SW480 (cell line): ENCODE results near the gene B4GALT7.

Experiments used
- DNase-seq: peaks from one replicate; pipeline ENCODE4 v3.0.0-alpha.2; 2016; ENCODE audit warnings: low spot score

The B4GALT7 gene

DNA sequence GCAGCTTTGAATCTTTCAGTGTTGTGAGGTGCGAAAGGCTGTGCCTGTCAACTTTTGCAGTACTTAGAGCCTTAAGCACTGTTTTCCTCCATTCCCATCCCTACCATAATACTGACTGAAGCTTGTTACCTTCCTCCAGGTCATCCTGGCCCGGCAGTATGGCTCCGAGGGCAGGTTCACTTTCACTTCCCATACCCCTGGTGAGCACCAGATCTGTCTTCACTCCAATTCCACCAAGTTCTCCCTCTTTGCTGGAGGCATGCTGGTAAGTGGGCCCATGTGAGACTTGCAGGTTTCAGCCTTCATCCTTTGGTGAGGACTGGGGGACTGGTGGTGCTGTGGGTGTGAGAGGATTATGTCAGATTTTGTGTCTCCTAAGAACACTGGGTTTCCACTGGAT is 6.4 kb upstream of the B4GALT7 start:
- DNase-seq, result no peak

DNA sequence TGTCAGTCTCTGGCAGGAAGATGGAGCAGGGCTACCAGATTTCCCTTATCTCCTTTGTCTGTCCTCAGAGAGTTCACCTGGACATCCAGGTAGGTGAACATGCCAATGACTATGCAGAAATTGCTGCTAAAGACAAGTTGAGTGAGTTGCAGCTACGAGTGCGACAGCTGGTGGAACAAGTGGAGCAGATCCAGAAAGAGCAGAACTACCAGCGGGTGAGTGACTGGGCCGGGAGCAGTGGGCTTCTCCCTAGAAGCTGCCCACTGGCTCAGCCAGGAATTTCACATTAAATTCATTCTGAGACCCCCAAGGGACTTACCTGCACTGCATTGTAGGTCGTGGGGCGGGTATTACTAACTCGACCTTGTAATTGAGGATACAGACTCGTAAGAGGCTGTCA is 5.9 kb upstream of the B4GALT7 start:
- DNase-seq, result no peak

DNA sequence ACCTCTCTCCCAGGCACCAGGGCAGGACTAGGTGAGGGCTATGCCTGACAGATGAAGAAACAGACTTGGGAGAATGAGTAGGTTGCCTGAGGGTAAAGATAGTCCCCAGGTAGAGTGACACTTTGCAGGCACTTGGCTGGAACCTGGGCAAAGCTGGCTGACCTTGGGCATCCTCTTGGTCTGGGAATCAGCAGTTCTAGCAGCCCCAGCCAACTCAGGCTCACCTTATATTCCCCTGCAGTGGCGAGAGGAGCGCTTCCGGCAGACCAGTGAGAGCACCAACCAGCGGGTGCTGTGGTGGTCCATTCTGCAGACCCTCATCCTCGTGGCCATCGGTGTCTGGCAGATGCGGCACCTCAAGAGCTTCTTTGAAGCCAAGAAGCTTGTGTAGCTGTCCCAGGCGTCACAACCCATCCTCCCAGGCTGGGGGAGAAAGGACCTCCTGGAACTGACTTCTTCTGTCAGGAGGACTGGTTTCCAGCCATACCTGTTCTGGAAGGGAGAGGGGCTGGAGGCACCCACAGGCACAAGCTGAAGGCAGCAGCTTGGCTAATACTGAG is 4.8 kb upstream of the B4GALT7 start:
- DNase-seq, result no peak

DNA sequence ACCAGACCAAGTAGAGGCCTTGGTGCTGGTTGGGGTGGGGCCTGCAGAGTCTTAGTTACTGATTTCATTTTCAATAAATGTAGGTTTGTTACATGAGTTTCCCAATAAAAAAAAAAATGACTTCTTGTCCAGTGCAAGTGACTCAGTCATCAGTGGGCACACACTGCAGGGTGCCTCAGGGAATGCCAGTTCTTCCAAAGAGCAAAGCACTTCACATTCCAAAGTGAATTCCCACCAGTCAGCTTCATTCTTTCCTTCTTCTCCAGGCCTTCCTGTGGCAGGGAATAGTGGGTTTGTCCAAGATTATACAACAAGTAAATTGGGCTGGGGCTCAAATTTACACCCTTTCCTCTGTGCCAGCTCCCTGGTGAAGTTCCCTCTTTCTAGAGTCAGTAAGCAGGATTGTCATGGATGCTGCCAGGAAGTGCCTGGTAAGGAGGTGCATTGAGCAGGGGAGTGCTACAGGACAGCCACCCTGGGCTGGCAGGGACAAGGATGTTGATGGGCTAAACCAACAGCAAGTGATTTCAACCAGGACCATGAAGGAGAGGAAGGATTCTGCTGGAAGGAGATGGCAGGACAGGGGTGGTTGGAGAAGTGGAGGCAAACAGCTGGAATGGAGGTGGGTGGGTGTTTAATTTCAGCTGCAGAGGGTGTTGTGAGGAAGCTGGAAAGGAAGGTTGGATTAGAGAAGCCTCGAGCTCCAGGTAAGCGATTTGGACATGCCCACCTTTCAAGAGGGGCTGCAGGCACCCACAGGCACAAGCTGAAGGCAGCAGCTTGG is 3.7 kb upstream of the B4GALT7 start:
- no peak for DNase-seq

DNA sequence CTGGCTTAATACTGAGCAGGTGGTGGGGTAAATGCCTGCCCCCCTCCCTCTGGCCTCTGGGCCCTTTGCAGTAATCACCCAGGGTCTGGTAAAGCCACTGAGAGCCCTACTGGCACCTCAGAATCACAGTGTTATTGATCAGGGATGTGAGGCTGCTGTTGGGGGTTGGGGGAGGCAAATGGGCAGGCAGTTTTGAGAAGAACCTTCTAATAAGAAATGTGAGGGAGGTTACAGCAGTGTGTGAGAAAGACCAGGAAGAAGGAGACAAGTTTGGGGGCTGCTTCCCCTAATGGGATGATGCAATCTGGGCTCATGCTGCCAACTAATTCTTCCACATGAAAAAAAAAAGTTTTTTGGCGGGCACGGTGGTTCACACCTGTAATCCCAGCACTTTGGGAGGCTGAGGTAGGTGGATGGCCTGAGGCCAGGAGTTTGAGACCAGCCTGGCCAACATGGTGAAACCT is 3.1 kb upstream of the B4GALT7 start:
- no peak for DNase-seq

DNA sequence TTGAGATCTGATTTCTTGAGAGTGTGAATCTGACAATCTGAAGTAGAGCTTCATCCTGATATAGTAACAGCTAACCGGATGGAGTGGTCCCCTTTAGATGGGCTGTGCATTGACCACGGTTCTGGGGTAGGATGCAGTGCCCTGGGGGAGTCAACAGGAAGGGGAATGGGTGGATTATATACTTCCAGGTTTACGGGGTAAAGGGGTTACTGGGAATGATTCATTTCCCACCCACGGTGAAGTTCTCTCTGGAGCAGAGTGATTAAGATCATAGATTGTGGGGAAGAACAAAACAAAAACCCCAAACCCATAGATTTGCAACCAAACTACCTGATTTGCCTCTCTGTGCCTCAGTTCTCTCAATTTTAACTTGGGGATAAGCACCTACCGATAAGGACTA is 1.5 kb upstream of the B4GALT7 start:
- no peak for DNase-seq

DNA sequence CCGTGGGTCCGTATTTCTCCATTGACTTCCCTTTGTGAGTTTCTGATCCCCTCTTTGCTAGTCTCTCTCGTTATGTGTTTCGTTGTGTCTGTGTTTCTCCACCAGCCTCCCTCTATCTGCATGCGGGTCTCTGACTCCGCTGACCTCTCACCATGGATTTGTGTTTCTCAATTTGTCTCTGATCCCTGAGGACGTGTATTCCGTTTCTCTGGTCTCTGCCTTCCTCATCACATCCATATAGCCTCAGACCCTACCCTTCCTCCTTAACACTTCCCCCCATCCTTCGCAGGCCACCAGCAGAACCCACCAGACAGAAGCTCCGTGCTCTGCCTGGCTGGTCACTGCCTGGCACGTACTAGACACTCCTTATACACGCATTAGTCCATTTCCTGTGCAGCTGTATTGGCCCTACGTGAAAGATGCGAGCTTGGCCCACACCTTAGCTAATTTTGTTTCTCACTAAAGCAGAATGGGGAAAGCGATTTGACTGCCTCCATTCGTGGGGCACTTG is 631 bp downstream of the B4GALT7 start:
- no peak for DNase-seq

DNA sequence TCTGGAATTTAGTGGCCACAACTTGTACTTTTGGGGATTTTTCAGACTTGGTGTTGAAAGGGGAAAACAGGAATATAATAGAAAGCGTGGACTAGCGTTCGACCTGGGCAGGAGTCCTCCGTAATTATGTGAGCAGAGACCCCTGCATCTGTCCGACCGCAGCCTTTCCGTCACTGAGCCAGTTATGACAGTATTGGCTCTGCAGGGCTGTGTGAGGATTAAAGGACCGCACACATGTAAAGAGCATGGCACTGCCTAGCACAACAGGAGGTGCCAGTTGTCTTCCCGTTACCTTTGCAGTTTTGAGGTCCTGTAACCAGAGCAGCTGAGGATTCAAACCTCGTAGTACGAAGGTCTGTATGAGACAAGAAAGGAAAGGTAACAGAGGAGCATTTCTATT is 1.2 kb downstream of the B4GALT7 start:
- no peak for DNase-seq

DNA sequence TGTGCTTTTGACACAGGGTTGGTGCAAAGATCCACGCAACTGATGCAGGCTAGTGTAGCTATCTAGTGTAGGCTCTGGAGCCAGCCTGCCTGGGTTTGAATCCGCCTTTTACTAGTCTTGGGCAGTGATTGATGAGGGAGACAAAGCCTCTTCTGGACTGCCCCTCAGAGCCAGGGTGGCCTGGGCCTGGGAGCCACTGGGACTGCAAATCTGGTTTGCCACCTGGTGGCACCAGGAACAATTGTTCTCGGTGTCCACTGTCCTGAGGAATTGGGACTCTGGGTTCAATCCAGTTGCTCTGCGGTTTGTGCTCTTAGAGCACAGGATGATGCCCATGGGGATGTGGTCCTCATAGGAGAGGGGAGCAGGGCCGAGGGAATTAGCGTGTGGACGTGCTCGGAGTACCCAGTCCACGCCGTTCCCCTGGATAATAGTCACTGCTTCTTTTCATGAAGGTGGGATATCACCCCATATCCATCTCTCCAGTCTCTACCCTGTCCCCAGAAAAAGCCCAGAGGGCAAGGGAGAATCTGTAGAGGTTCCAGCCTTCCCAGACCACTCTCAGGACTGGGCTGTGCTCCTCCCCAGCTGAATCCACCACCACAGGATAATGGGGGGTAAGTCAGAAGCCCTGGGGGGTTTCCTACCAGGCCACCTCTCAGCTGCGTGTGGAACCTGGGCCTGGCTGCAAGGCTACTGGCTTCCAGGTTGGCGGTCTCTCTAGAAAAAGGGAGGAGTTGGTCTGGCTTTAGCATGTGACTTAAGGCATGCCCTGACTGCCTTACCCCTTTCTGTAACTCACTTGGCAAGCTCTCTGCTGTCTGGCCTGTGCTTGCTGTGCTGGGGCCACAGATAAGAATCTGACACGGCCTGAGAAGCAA is 1.9 kb downstream of the B4GALT7 start:
- no peak for DNase-seq

DNA sequence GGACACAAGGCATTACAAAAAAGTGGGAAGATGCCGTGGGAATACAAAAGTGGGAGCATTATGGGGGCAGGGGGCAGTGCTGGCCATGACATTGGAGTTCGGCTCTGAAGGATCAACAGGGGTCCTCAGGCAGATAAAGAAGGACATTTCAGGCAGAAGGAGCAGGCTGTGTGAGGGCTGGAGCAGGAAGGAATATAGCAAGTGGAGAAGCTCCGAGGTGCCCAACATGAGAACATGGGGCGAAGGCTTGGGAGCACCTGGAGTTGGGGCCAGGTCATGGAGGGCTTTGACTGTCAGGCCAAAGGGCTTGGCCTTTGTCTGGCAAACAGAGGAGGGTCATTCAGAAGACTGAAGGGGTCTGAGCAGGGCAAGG is 2.5 kb downstream of the B4GALT7 start:
- DNase-seq, result no peak

DNA sequence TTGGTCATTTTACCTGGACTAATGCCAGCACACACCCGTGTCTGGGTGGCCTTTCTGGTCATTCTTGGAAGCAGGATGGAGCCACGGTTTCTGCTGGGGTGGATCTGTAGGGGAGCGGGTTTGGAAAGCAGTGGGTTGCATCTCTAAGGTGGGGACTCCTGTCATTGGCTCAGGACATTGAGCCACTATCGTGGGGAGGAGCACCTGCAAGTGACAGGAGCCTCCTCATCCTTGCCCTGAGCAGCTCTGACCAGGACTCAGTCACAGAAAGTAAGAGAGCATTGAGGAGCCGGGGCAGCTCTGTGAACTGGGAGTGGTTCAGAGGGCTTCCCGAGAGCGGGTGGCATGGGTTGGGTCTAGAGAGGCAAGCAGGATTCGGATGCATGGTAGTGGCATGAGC is 3.7 kb downstream of the B4GALT7 start:
- no peak for DNase-seq

DNA sequence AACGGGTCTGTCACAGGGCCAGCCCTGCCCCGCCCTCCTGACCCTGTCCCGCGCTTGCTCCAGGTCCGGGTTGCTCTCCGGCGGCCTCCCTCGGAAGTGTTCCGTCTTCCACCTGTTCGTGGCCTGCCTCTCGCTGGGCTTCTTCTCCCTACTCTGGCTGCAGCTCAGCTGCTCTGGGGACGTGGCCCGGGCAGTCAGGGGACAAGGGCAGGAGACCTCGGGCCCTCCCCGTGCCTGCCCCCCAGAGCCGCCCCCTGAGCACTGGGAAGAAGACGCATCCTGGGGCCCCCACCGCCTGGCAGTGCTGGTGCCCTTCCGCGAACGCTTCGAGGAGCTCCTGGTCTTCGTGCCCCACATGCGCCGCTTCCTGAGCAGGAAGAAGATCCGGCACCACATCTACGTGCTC is 4.2 kb downstream of the B4GALT7 start:
- DNase-seq, result no peak

DNA sequence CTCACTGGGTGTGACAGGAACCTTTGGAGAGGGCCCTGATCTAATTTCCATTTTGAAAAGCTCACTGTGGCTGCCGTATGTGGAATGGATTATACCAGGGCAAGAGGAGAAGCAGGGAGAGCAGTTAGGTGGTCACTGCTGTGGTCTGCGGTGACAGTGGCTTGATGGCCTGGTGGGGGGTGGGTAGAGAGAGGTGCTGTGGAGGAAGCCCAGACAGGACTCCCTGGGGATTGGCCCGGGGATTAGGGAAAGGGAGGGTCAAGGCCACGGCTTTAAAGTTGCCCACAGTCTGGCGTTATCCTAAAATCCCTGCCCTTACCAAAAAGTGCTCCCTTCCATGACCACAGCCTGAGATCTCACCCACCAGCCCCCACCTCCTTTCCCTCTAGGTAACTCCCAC is 4.7 kb downstream of the B4GALT7 start:
- no peak for DNase-seq

DNA sequence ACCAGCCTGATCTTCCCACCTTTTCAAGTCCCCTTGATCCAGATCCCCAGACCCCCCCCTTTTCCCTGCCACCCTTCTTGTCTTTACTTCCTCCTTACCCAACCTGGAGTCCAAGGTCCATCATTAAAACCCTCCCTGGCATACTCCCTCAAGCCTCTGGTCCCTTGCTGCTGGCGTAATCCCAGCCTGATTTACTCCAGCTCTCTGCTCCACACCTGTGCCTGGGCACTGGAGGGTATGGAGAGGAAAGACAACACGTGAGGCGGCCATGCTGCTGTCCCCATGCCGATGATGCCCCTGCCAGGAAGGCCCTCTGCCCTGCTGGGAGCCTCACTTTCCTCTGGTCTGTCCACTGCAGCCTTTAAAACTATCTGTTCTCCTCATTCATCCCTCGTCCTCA is 5.1 kb downstream of the B4GALT7 start:
- DNase-seq, result no peak

DNA sequence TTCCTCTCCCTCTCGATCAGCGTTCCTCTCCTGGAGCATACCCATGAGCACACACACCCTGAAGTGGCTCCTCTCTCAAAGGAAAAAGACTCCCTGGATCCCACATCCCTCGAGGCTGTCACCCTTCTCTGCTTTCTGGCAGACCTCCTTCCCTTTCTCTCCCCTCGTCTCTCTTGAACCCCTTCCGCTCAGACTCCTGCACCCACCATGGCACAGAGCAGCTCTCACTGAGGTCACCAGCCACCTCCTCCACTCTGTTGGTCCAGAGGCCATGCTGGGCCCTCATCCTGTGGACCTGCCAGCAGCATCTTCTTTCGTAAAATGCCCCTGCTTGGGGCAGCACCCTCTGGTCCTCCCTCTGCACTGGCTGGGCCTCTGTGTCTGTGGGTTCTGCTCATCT is 5.7 kb downstream of the B4GALT7 start:
- DNase-seq, result no peak

DNA sequence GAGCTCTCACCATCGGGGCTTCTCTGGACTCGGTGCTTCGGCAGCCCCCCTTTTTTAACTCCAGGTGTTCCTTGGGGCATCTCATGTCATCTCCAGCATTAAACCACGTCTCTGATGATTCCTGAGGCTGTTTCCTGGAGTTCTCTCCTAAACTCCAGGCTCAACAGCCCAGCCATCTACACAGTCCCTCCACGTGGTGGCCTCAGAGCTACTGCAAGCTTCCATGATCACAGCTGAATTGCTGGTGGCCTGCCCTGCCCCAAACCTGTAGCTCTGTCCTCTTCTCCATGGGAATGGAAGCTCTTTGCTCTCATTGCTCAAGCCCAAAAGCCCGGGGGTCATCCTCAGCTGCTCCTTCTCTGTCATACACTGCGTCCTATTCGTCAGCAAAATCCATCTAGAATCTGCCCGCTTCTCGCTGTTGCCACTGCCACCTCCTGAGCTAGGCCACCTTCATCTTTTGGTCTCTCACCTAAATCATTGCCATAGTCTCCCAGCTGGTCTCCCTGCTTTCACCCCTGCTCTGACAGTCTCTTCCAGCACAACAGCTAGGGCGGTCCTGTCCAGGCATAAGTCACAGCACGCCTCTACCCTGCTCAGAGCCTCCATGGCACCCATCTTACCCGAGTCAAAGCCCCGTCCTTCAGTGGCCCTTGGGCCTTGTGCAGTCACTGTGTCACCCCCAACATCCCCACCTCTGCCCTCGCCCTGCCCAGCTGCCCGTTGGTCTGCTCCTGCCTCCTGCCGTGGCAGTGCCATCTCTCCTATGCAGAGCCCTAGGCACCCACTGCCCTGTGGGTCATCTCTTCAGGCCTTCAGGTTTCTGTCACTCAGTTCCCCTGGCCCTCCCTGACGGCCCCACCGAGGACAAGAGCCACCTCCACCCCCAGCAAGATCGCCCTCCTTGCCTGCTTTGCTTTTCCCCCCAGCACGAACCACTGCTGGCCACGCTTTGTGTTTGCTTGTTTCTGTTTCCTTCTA is 6.4 kb downstream of the B4GALT7 start:
- no peak for DNase-seq

DNA sequence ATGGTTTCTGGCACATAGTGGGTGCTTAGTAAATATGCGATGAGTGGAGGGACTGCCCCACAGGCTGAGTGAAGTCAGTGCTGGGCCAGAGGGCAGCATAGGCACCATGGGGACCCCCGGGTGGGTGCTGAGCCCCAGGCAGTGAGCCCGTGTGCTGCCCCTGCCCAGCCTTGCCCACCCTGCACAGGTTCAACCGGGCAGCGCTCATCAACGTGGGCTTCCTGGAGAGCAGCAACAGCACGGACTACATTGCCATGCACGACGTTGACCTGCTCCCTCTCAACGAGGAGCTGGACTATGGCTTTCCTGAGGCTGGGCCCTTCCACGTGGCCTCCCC is 7.2 kb downstream of the B4GALT7 start:
- no peak for DNase-seq

DNA sequence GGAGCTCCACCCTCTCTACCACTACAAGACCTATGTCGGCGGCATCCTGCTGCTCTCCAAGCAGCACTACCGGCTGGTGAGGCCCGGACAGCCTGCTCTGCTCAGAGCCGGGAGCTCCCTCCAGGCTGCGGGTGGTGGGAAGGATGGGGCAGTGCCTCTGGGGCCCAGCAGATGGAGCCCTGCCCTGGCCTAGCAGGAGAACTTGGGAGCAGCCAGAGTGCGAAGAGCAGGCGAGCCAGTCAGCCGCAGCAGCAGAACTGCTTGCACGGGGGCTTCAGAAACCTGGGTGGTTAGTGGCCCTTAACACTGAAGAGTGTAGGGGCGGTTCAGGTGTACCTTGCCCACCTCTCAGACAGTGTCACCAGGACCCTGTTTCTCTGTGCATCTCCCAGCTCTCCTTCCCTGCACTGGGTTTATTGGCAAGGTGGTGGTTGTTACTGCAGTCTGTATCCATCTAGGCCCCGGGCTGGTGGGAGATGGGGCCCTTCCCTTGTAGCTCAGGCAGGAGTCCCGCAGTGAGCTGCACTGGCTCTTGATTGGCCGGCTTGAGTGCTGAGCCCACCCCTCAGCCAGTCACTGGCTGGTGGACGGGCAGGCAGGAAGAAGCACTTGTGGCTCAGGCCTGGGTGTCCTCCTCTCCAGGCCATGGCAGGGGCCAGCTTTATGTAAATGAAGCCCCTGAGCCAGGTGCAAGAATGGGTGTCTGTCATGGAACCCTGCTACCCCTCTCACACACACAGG is 7.7 kb downstream of the B4GALT7 start:
- peak; percentile 83 for DNase-seq

DNA sequence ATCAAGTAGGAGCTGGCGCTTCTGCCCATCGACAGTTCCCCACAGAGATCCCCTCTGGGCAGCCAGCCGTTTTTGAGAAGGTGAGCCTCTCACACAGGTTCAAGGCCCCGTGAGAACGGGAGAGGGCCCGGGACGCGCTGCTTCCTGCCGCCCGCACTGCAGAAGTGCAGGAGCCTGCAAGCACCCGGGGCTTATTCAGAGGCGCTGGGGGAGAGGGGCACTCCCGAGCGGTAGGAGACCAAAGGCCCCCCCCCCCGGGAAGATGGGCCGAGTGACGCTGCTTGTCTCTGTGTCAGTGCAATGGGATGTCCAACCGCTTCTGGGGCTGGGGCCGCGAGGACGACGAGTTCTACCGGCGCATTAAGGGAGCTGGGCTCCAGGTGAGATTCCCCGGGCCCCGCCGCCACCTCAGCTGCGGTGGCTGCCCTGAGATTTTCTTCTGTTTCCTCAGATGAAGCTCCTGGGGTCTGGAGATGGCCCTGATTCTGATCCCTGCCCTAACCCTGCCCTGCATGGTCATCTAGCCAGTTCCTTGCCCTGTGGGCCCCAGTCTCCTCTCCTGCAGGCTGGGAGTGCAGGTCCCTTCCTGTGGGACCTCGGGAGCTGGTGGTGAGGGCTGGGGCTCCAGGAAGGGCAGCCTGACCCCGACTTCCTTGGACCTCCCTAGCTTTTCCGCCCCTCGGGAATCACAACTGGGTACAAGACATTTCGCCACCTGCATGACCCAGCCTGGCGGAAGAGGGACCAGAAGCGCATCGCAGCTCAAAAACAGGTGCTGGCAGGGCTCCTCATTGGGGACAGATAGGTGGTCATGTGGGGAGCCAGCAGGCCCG is 8.5 kb downstream of the B4GALT7 start:
- DNase-seq, result no peak
